Liver (tissue), 9 donors: ENCODE measurements around the gene KSR1. TPM values are rescaled to one million over a fixed set of nuclear protein-coding genes. Genes with fewer than 3 reads are reported as not detected.

ENCODE experiments used
- DNase-seq: peaks from one replicate; pipeline ENCODE4 v3.0.0-alpha.2; 2017; ENCODE audit warnings: low spot score
- H3K27ac ChIP-seq, 2 donors: one replicate each; pipeline ENCODE4 v1.7.0; 2013; ENCODE audit warnings: inconsistent platforms in 2 of 2, low read length in 2 of 2, control low read depth in 1 of 2, low read depth in 1 of 2, mild to moderate bottlenecking in 1 of 2
- H3K27me3 ChIP-seq, 4 donors: one replicate each; pipeline versions ENCODE4 v1.6.1 to v1.7.0; 2013; ENCODE audit warnings: low read length in 3 of 4, inconsistent platforms in 1 of 4, mild to moderate bottlenecking in 1 of 4, moderate library complexity in 1 of 4; ENCODE audit not compliant: control insufficient read depth in 4 of 4, insufficient read depth in 4 of 4
- H3K36me3 ChIP-seq, 4 donors: one replicate each; pipeline versions ENCODE4 v1.6.1 to v1.7.0; 2013; ENCODE audit warnings: low read length in 3 of 4, mild to moderate bottlenecking in 3 of 4, low read depth in 1 of 4, moderate library complexity in 1 of 4; ENCODE audit not compliant: control insufficient read depth in 4 of 4, insufficient read depth in 3 of 4
- H3K4me1 ChIP-seq, 4 donors: one replicate each; pipeline versions ENCODE4 v1.6.1 to v1.7.0; 2013; ENCODE audit warnings: low read length in 3 of 4, mild to moderate bottlenecking in 3 of 4, moderate library complexity in 1 of 4; ENCODE audit not compliant: control insufficient read depth in 4 of 4, insufficient read depth in 4 of 4
- H3K4me3 ChIP-seq, 3 donors: one replicate each; pipeline versions ENCODE4 v1.6.1 to v1.7.0; 2013; ENCODE audit warnings: low read length in 3 of 3, control low read depth in 1 of 3, low read depth in 1 of 3, mild to moderate bottlenecking in 1 of 3
- H3K9ac ChIP-seq, 2 donors: one replicate each; pipeline ENCODE4 v1.7.0; 2013; ENCODE audit warnings: low read length in 2 of 2, mild to moderate bottlenecking in 2 of 2, moderate library complexity in 2 of 2, control low read depth in 1 of 2, low read depth in 1 of 2
- H3K9me3 ChIP-seq, 4 donors: one replicate each; pipeline versions ENCODE4 v1.6.1 to v1.7.0; 2013; ENCODE audit warnings: low read length in 3 of 4; ENCODE audit not compliant: control insufficient read depth in 4 of 4
- ATF3 ChIP-seq: IDR thresholded peaks from 2 replicates; pipeline ENCODE4 v1.6.1; 2016; ENCODE audit warnings: antibody characterized with exemption
- CTCF ChIP-seq: fragments of 150-350 bp; IDR thresholded peaks from 2 replicates; pipeline ENCODE4 v1.5.1; 2017; ENCODE audit warnings: improper control_type of control experiment, low read depth, low read length; ENCODE audit not compliant: missing input control
- EGR1 ChIP-seq, 2 donors: IDR thresholded peaks; 2 replicates each; pipeline ENCODE4 v1.6.1; 2016 to 2018; ENCODE audit warnings: antibody characterized with exemption in 2 of 2, low read depth in 2 of 2
- FOXA1 ChIP-seq: IDR thresholded peaks from 2 replicates; pipeline ENCODE4 v1.6.1; 2016; ENCODE audit warnings: antibody characterized with exemption
- FOXA2 ChIP-seq: IDR thresholded peaks from 2 replicates; pipeline ENCODE4 v1.6.1; 2016; ENCODE audit warnings: antibody characterized with exemption
- GABPA ChIP-seq, 2 donors: IDR thresholded peaks in 1 of 2; conservative IDR thresholded peaks in 1 of 2; 2 replicates each; pipeline ENCODE4 v1.6.1; 2016; ENCODE audit warnings: antibody characterized with exemption in 2 of 2, mild to moderate bottlenecking in 1 of 2, moderate library complexity in 1 of 2
- HNF4A ChIP-seq, 2 donors: conservative IDR thresholded peaks; 2 replicates each; pipeline ENCODE4 v1.6.1; 2016; ENCODE audit warnings: antibody characterized with exemption in 2 of 2, mild to moderate bottlenecking in 2 of 2
- HNF4G ChIP-seq: IDR thresholded peaks from 2 replicates; pipeline ENCODE4 v1.6.1; 2016; ENCODE audit warnings: antibody characterized with exemption
- JUND ChIP-seq, 2 donors: IDR thresholded peaks; 2 replicates each; pipeline ENCODE4 v1.6.1; 2016; ENCODE audit warnings: antibody characterized with exemption in 2 of 2
- MAX ChIP-seq: IDR thresholded peaks from 2 replicates; pipeline ENCODE4 v1.6.1; 2016; ENCODE audit warnings: antibody characterized with exemption
- NR2F2 ChIP-seq: IDR thresholded peaks from 2 replicates; pipeline ENCODE4 v1.6.1; 2016; ENCODE audit warnings: antibody characterized with exemption
- RAD21 ChIP-seq, 2 donors: IDR thresholded peaks; 2 replicates each; pipeline ENCODE4 v1.6.1; 2016; ENCODE audit warnings: antibody characterized with exemption in 2 of 2, mild to moderate bottlenecking in 2 of 2
- REST ChIP-seq: IDR thresholded peaks from 2 replicates; pipeline ENCODE4 v1.6.1; 2016; ENCODE audit warnings: antibody characterized with exemption, mild to moderate bottlenecking
- TAF1 ChIP-seq: conservative IDR thresholded peaks from 2 replicates; pipeline ENCODE4 v1.6.1; 2016; ENCODE audit warnings: antibody characterized with exemption, mild to moderate bottlenecking
- YY1 ChIP-seq: IDR thresholded peaks from 2 replicates; pipeline ENCODE4 v1.6.1; 2016; ENCODE audit warnings: antibody characterized with exemption, mild to moderate bottlenecking
- ZBTB33 ChIP-seq: IDR thresholded peaks from 2 replicates; pipeline ENCODE4 v1.6.1; 2016; ENCODE audit warnings: antibody characterized with exemption
- WGBS: extraction: QIAGEN DNeasy Blood & Tissue Kit; methylation state at CpG from one replicate; pipeline ENCODE4 v1.1.7; 2013; 5-methylcytosine and 5-hydroxymethylcytosine counted together
- polyA plus RNA-seq, 2 donors: library from polyadenylated mRNA; stranded (reverse) in 1 of 2; unstranded in 1 of 2; fragments of 200-250 nt in 1 of 2; fragments of >200 nt in 1 of 2; fragmentation: Nextera tagmentation in 1 of 2; extraction: Ambion mirVana in 1 of 2; gene quantifications; one replicate each; pipeline versions ENCODE4 v1.2.1 to v1.2.3, GENCODE V29; 2013 to 2015
- total RNA-seq, 2 donors: library from RNA; depleted of rRNA; stranded (reverse); fragments of >200 nt; gene quantifications; one replicate each; pipeline ENCODE4 v1.2.3, GENCODE V29; 2014
- donor health status: healthy.
- donor health status: healthy.
- donor health status: healthy.
- donor health status: healthy.
- donor health status: healthy.

Gene KSR1
- total and polyA plus RNA-seq, 4 donors: 1.2 to 9.0 (median 4.1) TPM

- Histone ChIP-seq H3K27me3 (no peaks in the 10 kb centered on the region), H3K9me3 (no peaks in the 10 kb centered on the region), H3K36me3 (no peaks in the 10 kb centered on the region), H3K4me3 (no peak overlapping the region), H3K4me1 (no peaks in the 10 kb centered on the region), H3K27ac (no peak overlapping the region), H3K9ac (no peak overlapping the region)
- TF ChIP-seq YY1 (no peak), NR2F2 (no peak), ZBTB33 (no peak), FOXA1 (no peak), TAF1 (no peak), HNF4G (no peak)
- WGBS: 94% methylated on average over 10 of the region's 10 CpGs
- no peak for DNase-seq
These were observed 17.8 kb upstream of the KSR1 start for GRCh38 chr17:27438348-27438998.

GRCh38 chr17:27439342-27439741 lies 16.9 kb upstream of the KSR1 start:
- 72% methylated on average over 4 of the region's 4 CpGs for WGBS
- Histone ChIP-seq H3K9me3 (no peaks in the 10 kb centered on the region), H3K4me1 (no peaks in the 10 kb centered on the region)

More at GRCh38 chr17:27439342-27439741, 16.9 kb upstream of the KSR1 start:
- no peak for DNase-seq
- no peak for TF ChIP-seq MAX
- no peak for TF ChIP-seq REST
- TF ChIP-seq CTCF: no peak
- no peak for TF ChIP-seq ZBTB33
- no peak for TF ChIP-seq HNF4A (conservative IDR thresholded peaks at IDR 0.05)
- no peak for TF ChIP-seq EGR1 (IDR thresholded peaks at IDR 0.05; ENCODE audit: low read depth in 2 of 2)
- TF ChIP-seq FOXA2: no peak
- no peak for TF ChIP-seq YY1
- TF ChIP-seq GABPA (IDR thresholded peaks at IDR 0.05 in 1 of 2, conservative IDR thresholded peaks at IDR 0.05 in 1 of 2): no peak
- no peak for TF ChIP-seq ATF3
- no peak for TF ChIP-seq NR2F2
- no peak for TF ChIP-seq RAD21 (IDR thresholded peaks at IDR 0.05)
- TF ChIP-seq JUND (IDR thresholded peaks at IDR 0.05): no peak
- Histone ChIP-seq H3K27me3 (no peaks in the 10 kb centered on the region), H3K9ac (no peak overlapping the region), H3K27ac (no peak overlapping the region), H3K4me3 (no peak overlapping the region), H3K36me3 (no peaks in the 10 kb centered on the region)
